Effector CD8-positive, alpha-beta T cell (primary cell): Measurements from ENCODE around the gene ELL3.

Experiments used
- DNase-seq: peaks from one replicate; lab custom pipeline; 2025; lab: John Stamatoyannopoulos, UW

Gene ELL3

DNA sequence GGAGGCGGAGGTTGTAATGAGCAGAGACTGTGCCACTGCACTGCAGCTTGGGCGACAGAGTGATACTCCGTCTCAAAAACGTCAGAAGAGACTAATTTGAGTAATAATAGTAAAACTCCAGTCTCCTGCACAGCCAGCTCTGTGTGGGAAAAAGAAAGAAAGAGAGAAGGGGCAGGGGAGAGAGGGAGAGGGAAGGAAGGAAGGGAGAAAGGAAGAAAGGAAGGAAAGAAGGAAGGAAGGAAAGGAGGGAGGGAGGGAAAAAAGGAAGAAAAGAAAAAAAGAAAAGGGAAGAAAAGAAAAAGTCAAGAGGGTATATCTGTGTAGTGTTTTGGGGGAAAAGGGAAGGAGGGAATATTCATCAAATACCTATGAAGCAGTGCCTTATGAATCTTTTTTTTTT lies 53.6 kb downstream of the ELL3 start:
- no peak for DNase-seq
